Endothelial cell of umbilical vein (primary cell): ENCODE measurements around the gene RASD1. TPM values are rescaled to one million over a fixed set of nuclear protein-coding genes. Genes with fewer than 3 reads are reported as not detected.

Experiments
- BruUV-seq: library from RNA; stranded (reverse); fragments of 400-500 nt; replicated peaks from 2 replicates; lab custom pipeline; 2021; lab: Mats Ljungman, UMichigan
- CTCF ChIA-PET: fragments of 300-600, 350-600 bp; sonication (Branson Sonifier 250); formaldehyde crosslinking; loops from one replicate; lab custom pipeline; 2021; ENCODE audit warnings: antibody characterized with exemption, inconsistent platforms; lab: Charles Lee
- POLR2A ChIA-PET: fragments of 300-600, 350-600 bp; sonication (Branson Sonifier 250); formaldehyde crosslinking; loops from one replicate; lab custom pipeline; 2021; ENCODE audit warnings: antibody characterized with exemption, inconsistent platforms; lab: Charles Lee
- DNase-seq: peaks from one replicate; pipeline ENCODE4 v3.0.0-alpha.2; 2011; ENCODE audit warnings: low read depth, low spot score
- FAIRE-seq: peaks from 2 replicates; lab custom pipeline; 2011; peaks lifted over from hg19 to GRCh38; lab: Jason Lieb, UNC
- H2AFZ ChIP-seq: 2 replicates; pipeline ENCODE4 v1.6.0; 2012; ENCODE audit warnings: low read depth, low read length, control low read depth, inconsistent platforms
- H3K27ac ChIP-seq: 2 replicates; pipeline ENCODE4 v1.5.1; 2011; ENCODE audit warnings: low read depth, mild to moderate bottlenecking, control low read depth, low read length, moderate library complexity; ENCODE audit not compliant: insufficient read depth
- H3K27me3 ChIP-seq, 2 experiments: 2 replicates each; pipeline versions ENCODE4 v1.6.0 to v1.6.1; 2011; ENCODE audit warnings: low read length in 2 of 2, mixed read lengths in 1 of 2; ENCODE audit not compliant: control insufficient read depth in 2 of 2, insufficient read depth in 2 of 2
- H3K36me3 ChIP-seq, 2 experiments: 2 replicates in 1 of 2; 3 replicates in 1 of 2; pipeline ENCODE4 v1.5.1; 2011; ENCODE audit warnings: low read length in 2 of 2, mild to moderate bottlenecking in 1 of 2, moderate library complexity in 1 of 2; ENCODE audit not compliant: control insufficient read depth in 2 of 2, insufficient read depth in 2 of 2; ENCODE audit errors: extremely low read depth in 1 of 2
- H3K4me1 ChIP-seq: 3 replicates; pipeline ENCODE4 v1.5.1; 2011; ENCODE audit warnings: mild to moderate bottlenecking, low read length; ENCODE audit not compliant: control insufficient read depth, insufficient read depth; ENCODE audit errors: extremely low read depth
- H3K4me2 ChIP-seq: 2 replicates; pipeline ENCODE4 v1.6.1; 2011; ENCODE audit warnings: low read length, control low read depth, mixed read lengths; ENCODE audit not compliant: insufficient read depth
- H3K4me3 ChIP-seq, 3 experiments: fragments of 200-600 bp in 1 of 3; sonication (generic), shearing (Covaris generic) in 1 of 3; replicated peaks in 1 of 3; 2 replicates each; pipeline ENCODE4 v1.5.1; 2011 to 2016; ENCODE audit warnings: control low read depth in 3 of 3, low read length in 3 of 3, mild to moderate bottlenecking in 2 of 3, inconsistent platforms in 1 of 3, low read depth in 1 of 3, moderate library complexity in 1 of 3; ENCODE audit not compliant: insufficient read depth in 1 of 3
- H3K79me2 ChIP-seq: 2 replicates; pipeline ENCODE4 v1.6.0; 2012; ENCODE audit warnings: low read length, inconsistent platforms; ENCODE audit not compliant: control insufficient read depth, insufficient read depth
- H3K9ac ChIP-seq: replicated peaks from 2 replicates; pipeline ENCODE3; 2011; ENCODE audit warnings: low read length, control low read depth; ENCODE audit not compliant: insufficient read depth; ENCODE audit errors: extremely low read depth
- H3K9me1 ChIP-seq: replicated peaks from 3 replicates; pipeline ENCODE4 v1.6.0; 2011; ENCODE audit warnings: mild to moderate bottlenecking, low read length; ENCODE audit not compliant: control insufficient read depth, insufficient read depth; ENCODE audit errors: extremely low read depth
- H3K9me3 ChIP-seq: replicated peaks from 2 replicates; pipeline ENCODE4 v1.5.1; 2012; ENCODE audit warnings: low read length, inconsistent platforms; ENCODE audit not compliant: control insufficient read depth, insufficient read depth
- H4K20me1 ChIP-seq: replicated peaks from 2 replicates; pipeline ENCODE3; 2011; ENCODE audit warnings: mild to moderate bottlenecking, low read length; ENCODE audit not compliant: control insufficient read depth, insufficient read depth; ENCODE audit errors: extremely low read depth
- CTCF ChIP-seq, 2 donors: IDR thresholded peaks; 1 replicate in 1 of 2; 2 replicates in 1 of 2; pipeline ENCODE4 v1.5.1; 2011; ENCODE audit warnings: low read length in 2 of 2, mild to moderate bottlenecking in 2 of 2, moderate library complexity in 2 of 2, control low read depth in 1 of 2, inconsistent platforms in 1 of 2, low read depth in 1 of 2; ENCODE audit not compliant: insufficient read depth in 1 of 2; ENCODE audit errors: extremely low read depth in 1 of 2
- EZH2 ChIP-seq: IDR thresholded peaks from 2 replicates; pipeline ENCODE4 v1.6.1; 2012; ENCODE audit warnings: borderline replicate concordance, low read depth, mild to moderate bottlenecking, moderate library complexity, low read length, inconsistent platforms; ENCODE audit not compliant: severe bottlenecking
- FOS ChIP-seq: IDR thresholded peaks from 2 replicates; pipeline ENCODE4 v1.6.1; 2011; ENCODE audit warnings: mild to moderate bottlenecking, low read length, moderate library complexity, borderline replicate concordance; ENCODE audit not compliant: insufficient read depth
- GATA2 ChIP-seq: IDR thresholded peaks from 2 replicates; pipeline ENCODE4 v1.7.0; 2011; ENCODE audit warnings: low read depth, mild to moderate bottlenecking, moderate library complexity, mixed read lengths, low read length; ENCODE audit not compliant: insufficient read length, insufficient read depth
- JUN ChIP-seq: IDR thresholded peaks from 2 replicates; pipeline ENCODE4 v1.6.1; 2011; ENCODE audit warnings: borderline replicate concordance, low read depth; ENCODE audit not compliant: insufficient read length, insufficient read depth
- MYC ChIP-seq: IDR thresholded peaks from one replicate; pipeline ENCODE4 v1.6.1; 2011; ENCODE audit warnings: mild to moderate bottlenecking, low read depth, low read length
- POLR2A ChIP-seq: IDR thresholded peaks from 2 replicates; pipeline ENCODE4 v1.6.1; 2012; ENCODE audit warnings: low read depth, mild to moderate bottlenecking, control low read depth, low read length
- POLR2AphosphoS5 ChIP-seq: IDR thresholded peaks from 2 replicates; pipeline ENCODE4 v1.6.1; 2012; ENCODE audit warnings: low read depth, mild to moderate bottlenecking, control low read depth, low read length, moderate library complexity; ENCODE audit not compliant: insufficient read depth
- dilution Hi-C: fragments of 300-500 bp; cut with MboI; formaldehyde crosslinking; loops from one replicate; pipeline ENCODE4 v1.15.0; 2019; ENCODE audit warnings: low sequenced_read_pairs; ENCODE audit not compliant: extremely low pct_ligation_motif_present
- intact Hi-C: fragments of 100-400 bp; cut with micrococcal nuclease; formaldehyde crosslinking; loops from one replicate; pipeline ENCODE4 v1.10.0; 2022
- polyA plus RNA-seq, 4 experiments: library from polyadenylated mRNA; depleted of rRNA in 3 of 4; stranded (reverse) in 3 of 4; unstranded in 1 of 4; fragments of >200 nt; gene quantifications; 2 replicates each; pipeline versions ENCODE4 v1.2.1 to v1.2.3, GENCODE V29; 2011 to 2012; ENCODE audit warnings: missing spikeins in 1 of 4
- total RNA-seq: library from RNA; stranded (reverse); gene quantifications from 2 replicates; pipeline ENCODE4 v1.2.3, GENCODE V29; 2021
- TF ChIP-seq, protein P1 (sequence below): IDR thresholded peaks from 2 replicates; pipeline ENCODE4 v1.6.1; 2011; ENCODE audit not compliant: insufficient read depth, insufficient read length

The RASD1 gene
- total and polyA plus RNA-seq, 2 donors (not counting 3 experiments of a cell fraction or from before 2014, with no cell fraction given), result 4.2 to 15.7 TPM

DNA sequence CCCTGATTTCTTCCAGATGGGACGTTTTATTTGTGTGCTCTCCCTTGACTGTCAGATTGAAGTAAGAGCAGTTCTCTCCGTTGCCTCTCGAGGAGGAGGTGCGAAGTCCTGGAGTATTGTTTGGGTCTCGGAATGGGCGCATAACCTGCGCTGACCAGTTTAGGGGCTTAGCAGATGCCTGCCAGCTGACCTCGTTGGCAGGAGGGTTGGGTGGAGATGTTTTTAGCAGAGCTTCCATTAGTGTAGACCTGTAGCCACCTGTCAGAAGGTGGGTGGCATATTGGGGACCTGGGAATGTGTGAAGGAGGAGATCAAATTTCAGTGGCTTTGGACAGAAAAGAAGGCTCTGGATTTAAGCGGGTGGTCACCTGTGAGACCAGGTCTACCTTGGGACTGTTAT lies 3.6 kb downstream of the RASD1 start:
- DNase-seq (no peak), FAIRE-seq (no peak)
- no peak overlapping the region for H3K4me3 ChIP-seq
- no peaks in the 10 kb centered on the region for H4K20me1 ChIP-seq
- TF ChIP-seq, protein P1, sequence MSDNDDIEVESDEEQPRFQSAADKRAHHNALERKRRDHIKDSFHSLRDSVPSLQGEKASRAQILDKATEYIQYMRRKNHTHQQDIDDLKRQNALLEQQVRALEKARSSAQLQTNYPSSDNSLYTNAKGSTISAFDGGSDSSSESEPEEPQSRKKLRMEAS, result no peak
- TF ChIP-seq EZH2 (no peak), POLR2A (no peak), POLR2AphosphoS5 (no peak), GATA2 (no peak), JUN (no peak), CTCF (IDR thresholded peaks at IDR 0.05; ENCODE audit: extremely low read depth in 1 of 2, insufficient read depth in 1 of 2, low read depth in 1 of 2, low read length in 2 of 2) (no peak), FOS (no peak), MYC (no peak)
- H3K79me2 ChIP-seq, result no peaks in the 10 kb centered on the region
- H3K27me3 ChIP-seq, result no peaks in the 10 kb centered on the region
- POLR2A ChIA-PET, result no interaction called here
- H3K9me3 ChIP-seq, result no peaks in the 10 kb centered on the region
- peaks cover 13% of the 10 kb centered on the region for H3K4me1 ChIP-seq
- no peak overlapping the region for H3K27ac ChIP-seq
- dilution Hi-C loops (no loop called here), intact Hi-C loops (loop anchor here (10.0 kb wide), 1 partner anchor 422 kb away; no protein-coding TSS in a partner anchor)
- H2AFZ ChIP-seq, result no peak overlapping the region
- no peaks in the 10 kb centered on the region for H3K9me1 ChIP-seq
- peaks cover 5 to 12% of the 10 kb centered on the region in 2 experiments for H3K36me3 ChIP-seq
- CTCF ChIA-PET, result interaction anchor here (0.9 to 2.1 kb wide), 3 partner anchors 136 to 149 kb away, joined by 3 to 8 read pairs (median 3); no protein-coding TSS in a partner anchor
- no peak overlapping the region for H3K9ac ChIP-seq
- no peak overlapping the region for H3K4me2 ChIP-seq
- BruUV-seq, result no TSS peak
